GM20431 (cell line): ENCODE data around the gene FRMD7.
"Not testable (repeated sequence)": the region's sequence is repeated elsewhere in the genome, so short reads cannot be mapped to it uniquely, and the experiment has no call there.

Experiments
- in situ Hi-C: fragments of 300-500 bp; cut with MseI, MboI; formaldehyde crosslinking; loops from one replicate; pipeline ENCODE4 v1.15.0; 2020; ENCODE audit warnings: low sequenced_read_pairs; ENCODE audit not compliant: unreplicated experiment

FRMD7 gene, protein sequence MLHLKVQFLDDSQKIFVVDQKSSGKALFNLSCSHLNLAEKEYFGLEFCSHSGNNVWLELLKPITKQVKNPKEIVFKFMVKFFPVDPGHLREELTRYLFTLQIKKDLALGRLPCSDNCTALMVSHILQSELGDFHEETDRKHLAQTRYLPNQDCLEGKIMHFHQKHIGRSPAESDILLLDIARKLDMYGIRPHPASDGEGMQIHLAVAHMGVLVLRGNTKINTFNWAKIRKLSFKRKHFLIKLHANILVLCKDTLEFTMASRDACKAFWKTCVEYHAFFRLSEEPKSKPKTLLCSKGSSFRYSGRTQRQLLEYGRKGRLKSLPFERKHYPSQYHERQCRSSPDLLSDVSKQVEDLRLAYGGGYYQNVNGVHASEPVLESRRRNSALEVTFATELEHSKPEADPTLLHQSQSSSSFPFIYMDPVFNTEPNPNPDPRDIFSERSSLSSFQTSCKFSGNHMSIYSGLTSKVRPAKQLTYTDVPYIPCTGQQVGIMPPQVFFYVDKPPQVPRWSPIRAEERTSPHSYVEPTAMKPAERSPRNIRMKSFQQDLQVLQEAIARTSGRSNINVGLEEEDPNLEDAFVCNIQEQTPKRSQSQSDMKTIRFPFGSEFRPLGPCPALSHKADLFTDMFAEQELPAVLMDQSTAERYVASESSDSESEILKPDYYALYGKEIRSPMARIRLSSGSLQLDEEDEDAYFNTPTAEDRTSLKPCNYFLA

DNA sequence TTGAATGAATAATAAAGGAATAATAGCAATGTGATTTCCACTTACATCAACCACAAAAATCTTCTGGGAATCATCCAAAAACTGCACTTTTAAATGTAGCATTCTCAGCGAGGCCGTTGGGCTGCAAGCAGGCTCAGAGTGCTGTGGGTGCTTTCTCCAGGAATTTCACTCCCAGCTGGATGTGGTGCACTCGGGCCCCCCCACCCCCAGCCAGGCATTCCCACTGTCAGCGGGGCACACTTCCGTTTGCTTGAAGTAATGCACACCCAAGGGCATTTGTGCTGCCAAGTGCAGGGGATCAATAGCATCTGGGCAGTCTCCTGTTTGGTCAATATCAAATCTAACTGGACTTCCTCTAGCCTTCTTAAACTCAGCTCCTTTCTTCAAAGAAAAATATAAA is at the start of gene FRMD7:
TSS of gene FRMD7 (minus strand) at position 278 of the 400 bp plus-strand sequence. CDS start at position 102, 176 bp downstream.
- in situ Hi-C loops = no loop called here

DNA sequence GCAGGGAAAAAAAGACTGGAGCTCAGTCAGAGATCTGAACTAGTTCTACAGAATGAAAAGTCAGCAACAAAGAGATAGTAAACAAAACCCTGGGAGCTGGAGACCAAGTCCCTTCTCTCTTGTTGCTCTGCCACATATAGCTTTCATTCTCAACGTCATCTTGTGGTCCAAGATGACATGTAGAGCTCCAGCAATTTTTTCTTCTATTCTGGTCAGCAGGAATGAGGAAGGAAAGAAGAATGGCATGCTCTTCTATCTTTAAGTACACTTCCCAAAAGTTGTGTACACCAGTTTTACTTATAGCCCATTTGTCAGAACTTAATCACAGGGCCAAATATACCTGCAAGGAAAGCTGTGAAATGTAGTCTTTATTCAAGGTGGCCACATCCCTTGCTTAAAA is 45.8 kb upstream of the FRMD7 start:
- in situ Hi-C loops = no loop called here

DNA sequence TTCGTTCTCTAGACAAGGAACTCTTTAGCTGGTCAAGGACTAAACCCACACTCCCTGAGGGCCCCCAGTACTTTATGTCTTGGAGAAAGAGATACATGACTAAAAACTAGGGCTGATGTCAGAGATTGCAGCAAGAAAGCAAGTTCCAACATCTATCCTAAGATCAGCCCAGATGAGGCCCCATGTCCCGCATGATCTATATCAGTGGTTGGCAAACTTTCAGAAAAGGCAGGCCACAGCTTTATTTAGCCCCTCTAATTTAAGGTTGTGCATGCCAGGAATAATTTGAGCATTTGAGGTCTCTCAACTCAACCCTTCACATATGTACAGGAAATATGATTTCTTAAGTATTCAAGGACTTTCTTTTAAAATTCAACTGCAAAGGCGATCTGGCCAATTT is 44.1 kb upstream of the FRMD7 start:
- in situ Hi-C loops = no loop called here

DNA sequence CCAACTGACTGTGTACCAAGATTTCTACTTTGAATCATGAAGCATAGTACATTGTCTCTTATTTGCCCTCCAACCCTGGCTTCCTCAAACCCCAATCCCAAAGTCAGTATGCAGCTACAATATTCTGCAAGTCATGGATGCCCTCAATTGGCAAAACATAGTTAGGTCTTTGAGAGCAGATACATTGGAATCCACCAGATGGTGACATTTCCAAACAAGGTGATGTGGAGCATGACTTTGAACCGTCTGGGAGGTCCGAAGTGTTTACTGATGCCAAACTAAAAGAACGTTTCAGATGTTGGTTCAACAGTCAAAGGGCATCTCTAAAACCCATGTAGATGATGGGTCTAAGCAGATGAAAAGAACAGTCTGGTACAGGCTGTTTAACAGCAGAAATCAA is 43.7 kb upstream of the FRMD7 start:
- in situ Hi-C loops = no loop called here

DNA sequence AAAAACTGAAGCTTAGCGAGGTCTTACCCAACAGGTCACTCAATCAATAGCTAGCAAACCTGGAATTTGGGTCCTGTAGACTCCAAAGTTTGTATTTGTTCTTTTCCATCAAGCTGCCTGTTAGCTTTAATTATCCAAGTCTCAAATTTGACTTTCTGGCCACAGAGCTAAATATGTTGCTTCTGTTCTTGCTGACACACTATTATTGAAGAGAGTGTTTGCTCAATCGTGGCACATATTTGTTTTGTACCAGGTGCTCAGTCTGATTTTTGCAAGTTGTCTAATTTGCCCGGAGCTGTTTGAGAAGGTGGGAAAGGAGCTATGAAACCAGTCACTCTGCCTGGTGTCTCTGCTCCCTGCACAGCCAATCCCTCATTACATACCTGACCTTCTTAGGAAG is 41.7 kb upstream of the FRMD7 start:
- in situ Hi-C loops = no loop called here

DNA sequence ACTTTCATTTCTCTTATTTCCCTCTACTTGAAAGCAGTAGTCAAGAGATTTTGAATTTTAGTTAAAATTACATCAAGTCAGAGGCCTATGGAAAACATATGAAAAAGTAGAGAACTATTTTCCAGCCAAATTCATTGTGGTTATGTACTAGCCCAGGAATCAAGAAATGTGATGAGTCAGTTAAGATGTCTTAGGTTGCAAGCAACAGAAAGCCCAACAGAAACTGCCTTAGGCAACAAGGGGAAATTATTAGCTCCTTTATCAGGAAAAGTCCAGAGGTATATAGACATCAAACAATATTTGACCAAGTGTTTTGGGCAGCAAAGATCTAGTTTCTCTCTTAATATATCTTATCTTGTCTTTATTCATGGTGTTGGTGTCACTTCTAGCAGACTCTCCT is 37.8 kb upstream of the FRMD7 start:
- in situ Hi-C loops = no loop called here

DNA sequence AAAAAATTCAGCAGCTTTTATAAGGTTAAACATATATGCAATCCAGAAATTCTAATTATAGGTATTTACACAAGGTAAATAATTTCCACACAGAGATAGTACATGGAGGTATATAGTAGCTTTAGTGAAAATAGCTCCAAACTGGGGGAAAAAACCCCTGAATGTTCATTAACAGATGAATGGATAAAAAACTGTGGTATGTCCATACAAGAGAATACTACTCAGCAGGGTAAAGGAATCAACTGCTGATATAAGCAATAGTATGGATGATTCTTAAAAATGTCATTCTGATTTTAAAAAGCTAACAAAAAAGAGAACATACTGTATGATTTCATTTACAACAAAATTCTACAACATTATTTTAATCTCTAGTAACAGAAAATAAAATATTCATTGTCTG is 37.2 kb upstream of the FRMD7 start:
- in situ Hi-C loops = no loop called here

DNA sequence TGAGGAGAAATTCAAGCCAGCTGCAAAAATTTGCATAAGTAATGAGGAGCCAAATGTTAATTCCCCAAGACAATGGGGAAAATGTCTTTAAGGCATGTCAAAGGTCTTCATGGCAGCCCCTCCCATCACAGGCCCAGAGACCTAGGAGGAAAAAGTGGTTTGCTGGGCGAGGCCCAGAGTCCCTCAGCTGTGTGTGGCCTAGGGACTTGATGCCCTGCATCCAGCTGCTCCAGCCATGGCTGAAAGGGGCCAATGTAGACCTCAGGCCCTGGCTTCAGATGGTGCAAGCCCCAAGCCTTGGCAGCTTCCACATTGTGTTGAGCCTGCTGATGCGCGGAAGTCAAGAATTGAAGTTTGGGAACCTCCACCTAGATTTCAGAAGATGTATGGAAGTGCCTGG is 35.3 kb upstream of the FRMD7 start:
- in situ Hi-C loops = not testable (repeated sequence)

DNA sequence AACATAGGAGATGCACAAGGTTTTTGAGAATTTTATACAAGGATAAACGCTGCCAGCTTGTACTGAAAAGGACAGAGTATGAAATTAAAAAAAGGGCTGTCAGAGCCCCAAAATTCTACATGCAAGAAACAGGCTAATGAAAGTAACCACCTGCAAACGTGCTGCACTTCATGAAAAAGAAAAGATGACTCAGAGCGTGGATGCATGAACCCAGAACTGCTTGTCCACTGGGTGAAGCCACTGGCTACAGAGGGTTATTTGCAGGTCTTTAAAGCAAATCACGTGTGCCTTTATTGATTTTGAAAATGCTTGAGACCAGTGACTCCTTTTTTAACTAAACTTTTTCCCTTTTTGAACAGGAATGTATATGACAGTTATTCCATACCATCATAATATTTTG is 25.3 kb upstream of the FRMD7 start:
- in situ Hi-C loops = no loop called here

DNA sequence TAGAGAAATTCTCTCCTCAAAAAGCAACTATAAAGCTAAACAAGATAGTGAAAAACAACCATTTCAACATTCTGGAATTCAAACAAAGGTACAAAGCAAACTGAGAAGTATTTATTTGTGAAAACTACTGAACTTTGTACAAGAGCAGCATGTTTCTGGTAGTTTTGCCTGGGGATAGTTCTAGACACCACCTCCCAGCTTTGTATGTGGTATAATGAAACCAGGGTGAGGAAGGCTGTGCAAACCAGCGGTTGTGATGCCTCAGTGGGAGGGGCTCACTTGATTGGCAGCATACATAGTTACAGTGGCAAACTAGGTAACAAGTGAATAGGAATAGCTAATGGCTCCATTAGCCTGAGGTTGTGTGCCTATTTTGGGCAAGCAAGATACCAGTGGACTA is 18.6 kb upstream of the FRMD7 start:
- in situ Hi-C loops = no loop called here

DNA sequence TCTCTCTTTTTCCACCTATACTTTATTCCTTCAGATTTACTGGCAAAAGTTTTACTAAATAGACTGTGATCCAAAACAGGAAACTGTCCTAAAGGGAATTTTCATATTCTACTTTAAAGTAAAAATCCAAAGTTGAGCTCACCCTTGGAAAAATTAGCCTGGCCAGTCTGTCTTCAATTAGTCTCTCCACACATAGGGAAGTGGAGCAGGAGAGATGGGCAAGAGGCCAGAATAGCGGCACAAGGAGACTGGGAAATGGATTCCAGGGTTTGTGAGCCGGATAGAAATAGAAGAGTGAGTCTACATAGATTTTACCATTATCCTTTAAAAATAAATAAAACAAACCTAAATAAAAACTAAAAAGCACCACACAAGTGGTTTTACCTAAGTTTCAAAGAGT is 16.2 kb upstream of the FRMD7 start:
- in situ Hi-C loops = no loop called here

DNA sequence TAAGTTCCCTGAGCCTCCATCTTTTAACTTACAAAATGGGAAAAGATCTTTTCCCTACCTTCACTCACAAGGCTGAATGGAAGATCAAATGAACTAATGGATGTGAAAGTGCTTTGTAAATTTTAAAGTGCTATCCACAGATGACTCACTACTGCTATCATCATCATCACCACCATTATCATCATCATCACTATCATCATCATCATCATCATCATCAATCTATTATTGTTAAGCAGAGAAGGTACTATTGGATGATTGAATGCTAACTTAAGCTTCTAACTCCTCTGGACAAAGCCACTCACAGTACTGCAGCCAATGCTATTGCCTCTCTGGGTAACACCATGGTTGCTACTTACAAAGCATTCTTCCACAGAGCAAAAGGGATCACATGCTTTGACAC is 1.9 kb downstream of the FRMD7 start:
- in situ Hi-C loops = no loop called here

DNA sequence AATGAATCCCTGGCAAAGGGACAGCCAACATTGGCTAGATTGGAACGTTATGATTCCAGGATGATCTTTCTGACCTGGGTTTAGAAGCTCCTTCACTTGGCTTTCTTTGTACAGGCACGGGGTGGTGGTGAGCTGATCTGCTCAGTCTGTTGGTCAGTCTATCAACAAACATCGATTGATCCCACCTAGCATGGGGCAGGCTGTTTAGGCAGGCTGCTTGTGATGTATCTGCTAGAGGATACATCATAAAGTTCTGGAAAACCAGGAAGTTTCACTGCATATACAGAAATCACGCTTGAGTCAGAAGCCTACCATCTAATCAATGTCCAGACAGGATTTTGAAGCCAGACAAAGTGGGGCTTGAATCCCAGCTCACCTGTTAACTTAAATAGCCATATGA is 6.9 kb downstream of the FRMD7 start:
- in situ Hi-C loops = no loop called here

DNA sequence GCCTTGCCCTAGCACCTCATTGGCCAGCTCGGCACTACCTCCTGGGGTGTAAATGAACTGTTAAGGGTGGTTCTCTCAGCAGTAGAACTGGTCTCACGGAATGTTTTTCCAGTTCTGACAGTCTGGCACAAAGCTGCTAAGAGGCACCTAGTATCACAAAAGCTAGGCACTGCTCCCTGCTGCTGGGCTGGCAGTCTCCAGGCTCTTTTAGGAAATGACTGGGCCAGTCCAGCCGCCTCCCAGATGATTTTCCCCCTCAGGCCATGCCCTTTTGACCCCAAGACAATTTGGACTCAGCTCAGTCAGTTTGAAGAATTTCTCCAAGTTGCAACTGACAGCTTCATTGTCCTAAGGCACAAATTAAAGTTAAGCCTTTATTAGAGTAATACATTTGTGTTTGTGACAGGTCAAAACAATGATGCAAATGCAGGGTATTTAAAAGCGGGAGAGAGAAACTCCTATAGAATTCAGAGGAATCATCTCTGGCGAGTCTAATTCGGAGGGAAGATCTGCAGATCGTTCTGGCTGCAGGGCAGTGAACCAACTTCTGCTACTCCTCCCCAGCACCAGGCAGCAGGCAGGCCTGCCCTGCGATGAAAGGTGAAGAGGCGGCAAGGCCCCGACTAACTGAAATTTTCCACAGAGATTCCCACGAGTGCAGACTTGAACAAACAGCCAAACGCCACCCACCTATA is 7.9 kb downstream of the FRMD7 start:
- in situ Hi-C loops = no loop called here

DNA sequence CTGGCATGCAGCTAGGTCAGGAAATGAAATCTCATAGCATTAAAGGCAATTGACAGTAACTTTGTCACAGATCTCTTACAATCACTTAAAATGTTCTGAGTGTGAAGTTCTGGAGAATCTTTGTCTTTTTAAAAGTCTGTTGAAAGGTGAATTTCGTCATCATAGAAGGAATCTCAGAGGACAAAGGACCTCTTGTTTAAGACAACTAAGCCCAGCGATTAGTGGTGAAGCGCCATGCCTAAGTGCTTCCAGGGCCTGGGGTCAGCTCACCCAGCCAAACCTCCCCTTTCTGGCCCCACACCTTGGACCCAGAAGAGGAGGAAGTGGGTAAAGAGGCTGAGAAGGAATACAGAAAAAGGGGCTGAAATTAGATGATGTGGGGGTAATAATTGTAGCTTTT is 8.5 kb downstream of the FRMD7 start:
- in situ Hi-C loops = no loop called here

DNA sequence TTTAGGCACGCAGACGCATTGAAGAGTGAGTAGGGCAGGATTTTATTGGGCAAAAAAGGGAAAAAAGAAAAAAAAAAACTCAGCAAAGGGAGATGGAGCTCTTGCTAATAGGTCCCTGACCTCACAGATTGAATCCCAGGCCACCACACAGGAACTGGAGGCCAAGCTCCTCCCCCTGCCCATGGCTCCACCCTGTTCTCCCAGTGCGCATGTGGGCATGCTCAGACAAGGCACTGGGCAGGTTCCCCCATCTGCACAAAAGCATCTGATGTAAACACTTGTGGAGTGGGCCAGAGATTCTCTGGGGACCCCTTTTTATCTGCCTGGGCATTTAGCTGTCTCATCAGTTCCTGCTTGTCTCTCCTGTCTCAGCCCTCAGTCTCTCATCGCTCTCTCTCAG is 9.5 kb downstream of the FRMD7 start:
- in situ Hi-C loops = no loop called here

DNA sequence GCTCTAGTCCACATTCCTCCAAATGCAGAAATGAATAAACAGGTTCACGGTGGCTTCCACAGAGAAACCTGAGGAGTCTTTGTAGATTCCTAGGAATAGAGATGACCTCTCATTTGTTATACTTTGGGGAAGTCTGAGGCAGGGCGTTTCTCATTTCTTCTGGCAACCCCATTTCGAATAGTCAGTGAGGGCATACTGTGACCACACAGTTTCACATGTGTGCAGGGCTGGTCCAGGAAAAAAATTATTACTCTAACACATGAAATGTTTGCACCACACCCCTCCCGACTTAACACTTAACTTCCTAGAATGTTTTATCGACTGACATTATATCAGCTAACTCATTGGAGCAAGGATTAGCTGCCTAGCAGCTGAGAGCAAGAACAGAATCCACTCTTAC is 12.0 kb downstream of the FRMD7 start:
- in situ Hi-C loops = no loop called here

DNA sequence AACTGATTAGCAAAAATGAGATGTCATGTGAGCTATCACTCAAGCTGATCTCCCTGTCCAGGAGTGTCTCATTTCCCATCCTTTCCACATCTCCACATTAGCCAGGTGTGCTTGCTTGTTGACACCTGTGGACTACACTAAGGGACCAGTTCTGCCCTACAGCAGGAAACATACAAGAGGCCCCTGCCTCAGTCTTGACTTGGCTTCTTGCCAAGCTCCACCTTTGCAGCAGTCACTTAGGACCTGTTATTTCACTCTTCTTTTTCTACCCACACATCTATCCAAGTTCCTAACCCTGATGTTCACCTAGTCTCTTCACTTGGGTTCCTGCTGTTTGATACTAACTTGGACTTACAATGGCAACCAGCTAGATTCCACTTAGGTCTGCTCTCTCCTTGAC is 13.2 kb downstream of the FRMD7 start:
- in situ Hi-C loops = no loop called here

DNA sequence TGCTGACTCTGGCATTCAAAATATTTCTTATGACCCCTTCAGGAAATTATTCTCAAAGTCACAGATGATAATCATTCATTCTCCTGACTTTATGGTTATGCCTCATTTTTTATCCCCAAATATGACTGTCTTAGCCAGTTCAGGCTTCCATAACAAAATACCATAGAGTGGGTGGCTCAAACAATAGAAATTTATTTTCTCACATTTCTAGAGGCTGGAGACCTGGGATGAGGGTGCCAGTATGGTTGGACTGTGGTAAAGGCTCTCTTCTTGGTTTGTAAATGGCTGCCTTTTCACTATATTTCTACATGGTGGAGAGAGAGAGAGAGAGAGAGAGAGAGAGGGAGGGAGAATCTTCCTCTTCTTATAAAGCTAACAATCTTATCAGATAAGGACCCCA is 20.5 kb downstream of the FRMD7 start:
- in situ Hi-C loops = no loop called here

DNA sequence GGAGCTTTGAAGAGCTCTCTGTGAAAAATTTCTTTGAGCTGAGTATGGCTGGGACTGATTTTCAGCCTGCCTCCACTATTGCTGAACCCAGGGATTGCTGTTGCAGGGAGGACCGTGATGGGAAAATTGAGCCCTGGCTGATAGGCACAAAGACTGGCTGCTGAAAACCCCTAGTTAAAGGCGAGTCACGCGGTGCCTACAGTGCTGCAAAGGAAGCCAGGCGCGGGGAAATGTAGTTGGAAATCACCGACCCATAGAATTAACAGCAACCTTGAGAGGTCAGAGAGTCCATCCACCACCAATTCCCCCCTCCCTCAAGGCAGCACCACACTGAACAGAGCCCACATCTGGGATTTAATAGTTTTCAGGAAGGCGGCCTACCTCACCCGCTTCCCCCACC is 26.0 kb downstream of the FRMD7 start:
- in situ Hi-C loops = no loop called here

DNA sequence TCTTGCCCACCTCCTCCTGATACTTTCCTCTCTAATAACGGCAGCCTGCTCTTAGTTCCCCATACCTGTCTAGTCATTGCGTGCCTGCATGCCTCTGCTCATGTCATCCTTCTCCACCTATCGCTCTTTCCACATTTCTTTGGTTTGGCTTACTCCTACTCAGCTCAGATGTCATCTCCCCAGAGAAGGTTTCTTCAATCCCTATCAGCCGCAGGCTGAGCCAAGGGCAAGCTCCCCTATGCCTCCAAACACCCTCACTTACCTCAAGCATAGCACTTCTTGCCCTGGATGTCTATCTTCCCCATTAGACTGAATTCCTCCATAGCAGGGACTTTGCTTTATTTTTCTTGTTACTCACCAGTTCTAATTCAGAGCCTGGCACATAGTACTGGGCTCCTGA is 26.6 kb downstream of the FRMD7 start:
- in situ Hi-C loops = no loop called here
